Umbilical cord (tissue), 2 donors: Measurements from ENCODE around the gene ARNT2. TPM values are rescaled to one million over a fixed set of nuclear protein-coding genes. Genes with fewer than 3 reads are reported as not detected.
A peak's percentile ranks its signal among the peaks of the same experiment; 100 is the strongest.
"Not testable (repeated sequence)": the region's sequence is repeated elsewhere in the genome, so short reads cannot be mapped to it uniquely, and the experiment has no call there.

Experiments
- DNase-seq: peaks from one replicate; pipeline ENCODE4 v3.0.0-alpha.2; 2015; ENCODE audit warnings: low spot score
- total RNA-seq: library from RNA; depleted of rRNA; stranded (reverse); fragments of >200 nt; gene quantifications from one replicate; pipeline ENCODE4 v1.2.3, GENCODE V29; 2014; ENCODE audit warnings: low replicate concordance; ENCODE audit not compliant: insufficient read depth

ARNT2 gene
- 5.3 TPM for total RNA-seq

GRCh38 chr15:80404057-80404760 is at the start of gene ARNT2:
Gene ARNT2, plus strand, starts transcription at chr15:80404382. Its CDS starts 134 bp downstream, at chr15:80404516.
- peak; percentile 20 for DNase-seq

DNA sequence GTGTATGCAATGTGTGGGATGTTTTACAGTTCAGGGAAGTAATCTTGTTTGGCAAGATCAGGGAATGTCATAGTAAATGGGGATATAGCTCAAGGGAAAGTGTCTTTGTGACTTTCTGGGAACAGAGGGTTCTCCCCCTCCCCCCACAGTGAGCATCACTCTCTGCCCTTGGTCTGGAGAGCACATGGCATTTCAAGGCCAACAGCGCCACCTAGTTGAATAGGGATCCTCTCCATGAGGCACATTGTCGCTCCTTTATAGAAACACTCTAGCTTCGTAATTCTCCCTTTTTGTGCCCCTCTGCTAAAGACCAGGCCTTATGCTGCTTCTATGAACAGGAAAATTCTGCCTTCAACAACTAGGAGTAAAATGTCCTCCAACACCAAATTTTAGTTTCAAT is 37.1 kb upstream of the ARNT2 start:
- no peak for DNase-seq

DNA sequence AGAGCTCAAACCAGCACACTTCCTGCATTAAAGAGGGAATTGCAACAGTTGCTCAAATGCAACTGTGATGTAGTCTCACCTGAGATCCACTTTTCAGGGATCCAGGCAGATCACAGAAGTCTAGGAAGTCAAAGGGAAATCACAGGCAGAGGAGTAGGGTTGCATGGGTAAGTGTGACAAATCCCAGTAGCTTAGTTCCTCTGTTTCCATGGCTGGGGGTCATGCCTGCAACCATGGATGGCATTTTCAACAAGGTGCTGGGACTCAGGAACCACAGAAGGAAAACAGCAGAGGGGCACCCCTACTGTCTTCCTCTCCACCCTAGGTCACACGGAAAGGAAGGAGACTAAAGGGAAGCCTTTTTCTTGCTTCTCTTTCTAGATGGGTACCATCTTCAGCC is 36.5 kb upstream of the ARNT2 start:
- DNase-seq = no peak

DNA sequence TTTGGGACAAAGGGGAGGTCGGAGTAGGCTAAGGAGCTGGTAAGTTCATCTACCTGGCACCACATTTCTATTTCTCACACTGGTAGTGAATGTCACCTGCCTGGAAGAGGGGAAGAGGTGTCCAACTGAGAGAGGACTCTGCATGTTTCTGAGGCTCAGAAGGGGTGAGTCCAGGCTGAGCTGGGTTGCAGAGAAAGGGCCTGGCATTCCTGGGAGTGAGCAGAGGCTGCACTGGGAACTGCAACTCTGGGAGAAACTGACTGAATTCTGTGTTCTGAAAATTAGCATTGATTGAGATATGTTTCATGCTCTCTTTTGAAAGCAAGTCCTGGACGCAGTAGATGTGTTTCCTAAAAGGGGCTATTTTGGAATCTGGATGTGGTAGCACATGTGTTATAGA is 32.3 kb upstream of the ARNT2 start:
- DNase-seq = no peak

DNA sequence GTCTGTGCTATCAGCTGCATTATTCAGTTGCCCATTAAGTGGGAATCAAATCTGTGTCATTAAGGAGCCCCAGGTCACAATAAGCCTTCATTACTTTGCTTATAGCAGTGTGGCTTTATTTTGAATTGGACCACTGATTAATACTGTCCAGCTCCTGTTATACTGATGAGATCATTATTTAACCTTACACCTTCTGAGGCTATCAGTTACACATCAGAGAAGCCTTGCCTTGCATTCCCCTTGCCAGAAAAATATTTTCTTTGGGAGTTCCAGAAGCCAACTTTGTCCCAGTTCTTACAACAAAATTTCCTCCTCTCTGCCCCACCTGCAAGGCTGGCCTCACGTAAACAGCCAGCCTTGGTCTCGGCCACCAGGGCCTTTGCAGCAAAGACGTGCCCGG is 29.7 kb upstream of the ARNT2 start:
- DNase-seq = no peak

DNA sequence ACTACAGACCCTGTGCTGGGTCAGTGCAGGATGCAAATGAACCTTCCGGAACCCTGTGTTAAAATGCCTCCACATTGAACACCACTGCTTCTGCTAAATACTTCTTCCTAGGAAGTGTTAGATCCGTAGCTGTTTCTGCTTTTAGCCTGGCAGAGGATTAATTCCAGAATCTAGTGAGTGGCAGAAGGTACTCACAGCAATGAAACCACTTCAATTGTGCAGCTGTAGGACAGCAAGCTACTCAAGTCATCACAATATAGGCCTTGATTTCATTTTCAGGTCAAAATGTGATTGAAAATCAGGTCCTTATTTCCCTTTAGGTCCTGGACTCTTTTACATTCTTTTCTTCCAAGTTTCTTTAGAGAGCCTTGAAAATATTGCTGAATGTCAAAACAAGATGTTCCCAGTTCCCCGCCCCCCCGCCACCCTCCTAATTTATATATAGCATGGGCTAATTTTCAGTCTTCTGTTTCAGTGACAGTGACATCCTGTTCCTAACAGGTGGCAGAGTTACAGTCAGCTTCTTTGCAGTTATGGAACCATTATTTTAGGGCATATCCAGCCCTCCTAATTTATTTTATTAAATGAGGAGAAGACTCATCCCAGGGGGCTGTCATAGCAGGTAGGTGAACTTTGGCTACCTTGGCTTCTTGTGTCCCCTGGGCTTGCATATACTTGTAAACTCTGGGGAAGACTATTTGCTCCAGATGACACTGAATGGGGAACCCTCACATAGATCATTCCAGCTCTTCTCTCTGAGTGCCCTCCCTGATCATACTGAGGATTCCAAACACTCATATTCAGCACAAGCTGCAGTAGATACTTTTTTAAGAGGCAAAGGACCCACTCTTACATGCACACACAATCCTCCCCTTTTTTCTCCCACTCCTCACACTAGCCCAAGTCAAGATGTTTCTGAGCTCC is 28.0 kb upstream of the ARNT2 start:
- no peak for DNase-seq

DNA sequence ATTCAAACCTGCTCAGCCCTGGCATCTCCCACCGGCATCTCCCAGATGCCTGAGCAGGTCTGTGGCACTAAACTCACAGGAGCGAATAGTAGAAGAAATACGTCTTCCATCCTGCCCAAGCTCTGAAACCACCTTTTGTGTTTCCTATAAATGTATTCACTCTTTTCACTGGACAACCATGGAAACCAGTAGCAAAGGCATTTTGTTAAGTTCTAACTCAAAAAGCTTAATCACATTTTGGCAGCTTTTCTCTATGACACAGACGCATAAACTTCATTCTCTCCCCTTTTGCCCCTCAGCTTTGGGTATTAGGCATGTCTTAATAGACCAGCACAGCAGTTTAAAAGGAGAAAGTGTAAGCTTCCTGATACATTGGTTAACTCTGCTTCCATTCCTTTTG is 24.5 kb upstream of the ARNT2 start:
- DNase-seq = no peak

DNA sequence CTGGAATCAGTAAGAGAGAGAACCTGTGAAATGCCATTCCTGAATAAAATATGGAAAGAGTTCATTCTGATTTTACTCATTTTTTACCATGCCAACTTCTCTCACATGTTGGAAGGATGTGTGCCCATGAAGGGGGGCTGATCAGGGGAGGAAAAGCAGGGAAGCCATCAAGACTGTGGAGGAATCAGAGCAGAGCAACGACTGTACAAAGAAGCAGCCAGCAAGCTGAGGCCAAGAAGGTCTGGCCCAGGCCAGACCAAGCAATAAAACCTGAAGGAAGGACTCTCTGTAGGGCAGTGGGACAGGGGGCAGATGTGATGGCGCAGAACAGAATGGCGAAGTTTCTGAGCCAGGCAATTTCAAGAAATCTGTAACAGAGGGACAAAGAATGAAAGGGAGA is 24.0 kb upstream of the ARNT2 start:
- DNase-seq = no peak

GRCh38 chr15:80382285-80382684 is 21.9 kb upstream of the ARNT2 start:
- DNase-seq = no peak

GRCh38 chr15:80384432-80384831 is 19.8 kb upstream of the ARNT2 start:
- DNase-seq = peak; percentile 7

GRCh38 chr15:80386151-80386550 is 18.0 kb upstream of the ARNT2 start:
- no peak for DNase-seq

DNA sequence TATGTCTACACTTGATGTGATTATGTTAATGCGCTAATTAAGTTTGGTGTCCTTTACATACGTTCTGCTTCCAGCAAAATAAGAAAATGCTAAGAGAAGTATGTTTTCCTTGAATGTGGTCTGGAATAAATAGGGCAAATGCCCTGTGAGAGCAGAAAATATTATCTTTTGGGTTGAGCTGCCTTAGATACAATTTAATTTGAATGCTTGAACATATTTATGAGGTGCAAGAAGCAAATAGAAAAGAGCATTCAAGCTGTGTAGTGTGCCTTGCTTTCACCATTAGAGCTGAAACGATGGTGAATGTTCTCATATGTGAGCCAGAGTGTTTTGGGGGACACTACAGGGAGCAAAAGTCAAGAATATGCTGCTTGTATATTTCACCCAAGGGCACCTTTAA is 15.9 kb upstream of the ARNT2 start:
- DNase-seq = no peak

DNA sequence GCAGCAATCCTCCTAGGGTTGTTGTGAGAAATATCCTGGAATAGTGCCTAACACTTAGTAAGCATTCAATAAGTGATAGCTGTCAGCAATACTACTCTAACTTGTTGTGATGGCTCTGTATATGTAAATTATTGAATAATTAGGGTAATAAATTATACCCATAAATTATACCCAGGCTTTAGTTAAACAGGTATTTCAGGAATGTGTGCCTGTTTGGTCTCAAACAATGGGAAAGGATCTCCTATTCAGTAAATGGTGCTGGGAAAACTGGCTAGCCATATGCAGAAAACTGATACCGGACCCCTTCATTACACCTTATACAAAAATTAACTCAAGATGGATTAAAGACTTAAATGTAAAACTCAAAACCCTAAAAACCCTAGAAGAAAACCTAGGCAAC is 14.8 kb upstream of the ARNT2 start:
- no peak for DNase-seq

GRCh38 chr15:80390942-80391341 is 13.2 kb upstream of the ARNT2 start:
- not testable (repeated sequence) for DNase-seq

GRCh38 chr15:80395616-80396015 is 8.6 kb upstream of the ARNT2 start:
- DNase-seq = no peak

DNA sequence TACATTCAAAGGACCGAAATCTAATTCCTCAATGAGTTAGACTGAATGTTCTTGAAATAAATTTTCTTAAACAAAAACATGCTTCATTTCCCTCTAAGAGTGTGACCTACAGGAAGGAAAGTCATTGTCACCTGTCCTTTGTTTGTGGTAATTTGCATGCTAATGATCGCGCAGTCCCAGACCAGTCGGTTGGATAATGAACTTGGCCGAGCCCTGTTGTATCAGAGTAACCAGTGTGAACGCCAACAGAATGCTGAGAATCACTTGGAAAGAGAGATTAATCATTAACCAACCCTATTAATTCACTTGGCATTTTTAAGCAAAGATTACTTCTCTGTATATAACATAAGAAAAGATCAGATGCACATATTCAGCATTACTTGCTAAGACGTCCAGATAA is 8.1 kb upstream of the ARNT2 start:
- no peak for DNase-seq

DNA sequence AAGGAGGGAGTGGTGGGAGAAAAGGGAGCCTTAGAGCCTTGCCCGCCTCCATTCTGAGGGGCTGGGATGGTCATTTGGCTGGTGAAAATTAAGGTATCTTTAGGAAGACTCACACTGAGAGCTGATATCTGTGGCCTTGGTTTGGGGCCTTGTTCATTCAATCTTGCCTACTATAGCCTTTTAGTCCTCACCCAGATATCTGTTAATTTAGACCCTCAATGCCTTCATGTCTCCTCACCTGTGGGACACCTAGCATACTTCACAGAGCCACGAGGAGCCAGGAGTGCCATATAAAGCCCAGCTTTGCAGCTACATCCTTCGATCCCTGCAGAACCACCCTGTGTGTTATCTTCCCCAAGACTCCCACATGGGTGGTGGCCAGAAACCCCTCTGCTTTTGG is 4.7 kb upstream of the ARNT2 start:
- no peak for DNase-seq

- DNase-seq = no peak
These were observed 2.7 kb upstream of the ARNT2 start for GRCh38 chr15:80401456-80401855.

DNA sequence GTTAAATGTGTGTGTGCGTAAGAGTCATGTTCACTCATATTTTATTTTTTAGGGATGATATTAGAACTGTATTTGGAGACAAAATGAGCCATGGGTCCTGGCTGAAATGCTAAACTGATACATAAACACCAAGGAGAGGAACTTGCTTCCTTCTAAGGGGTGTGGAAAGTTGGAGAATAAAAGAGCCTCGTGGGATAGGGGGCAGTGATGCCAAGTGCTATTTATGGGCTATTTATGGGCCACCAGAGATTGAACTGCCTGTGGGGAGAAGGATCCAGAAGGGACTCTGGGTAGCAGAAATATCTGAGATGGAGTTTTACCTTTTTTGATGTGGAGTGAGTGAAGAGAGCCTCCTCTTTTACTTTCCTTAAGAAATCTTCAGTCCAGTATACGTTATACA is 1.8 kb upstream of the ARNT2 start:
- no peak for DNase-seq

- DNase-seq = no peak
These were observed 498 bp upstream of the ARNT2 start for GRCh38 chr15:80403712-80404056.

DNA sequence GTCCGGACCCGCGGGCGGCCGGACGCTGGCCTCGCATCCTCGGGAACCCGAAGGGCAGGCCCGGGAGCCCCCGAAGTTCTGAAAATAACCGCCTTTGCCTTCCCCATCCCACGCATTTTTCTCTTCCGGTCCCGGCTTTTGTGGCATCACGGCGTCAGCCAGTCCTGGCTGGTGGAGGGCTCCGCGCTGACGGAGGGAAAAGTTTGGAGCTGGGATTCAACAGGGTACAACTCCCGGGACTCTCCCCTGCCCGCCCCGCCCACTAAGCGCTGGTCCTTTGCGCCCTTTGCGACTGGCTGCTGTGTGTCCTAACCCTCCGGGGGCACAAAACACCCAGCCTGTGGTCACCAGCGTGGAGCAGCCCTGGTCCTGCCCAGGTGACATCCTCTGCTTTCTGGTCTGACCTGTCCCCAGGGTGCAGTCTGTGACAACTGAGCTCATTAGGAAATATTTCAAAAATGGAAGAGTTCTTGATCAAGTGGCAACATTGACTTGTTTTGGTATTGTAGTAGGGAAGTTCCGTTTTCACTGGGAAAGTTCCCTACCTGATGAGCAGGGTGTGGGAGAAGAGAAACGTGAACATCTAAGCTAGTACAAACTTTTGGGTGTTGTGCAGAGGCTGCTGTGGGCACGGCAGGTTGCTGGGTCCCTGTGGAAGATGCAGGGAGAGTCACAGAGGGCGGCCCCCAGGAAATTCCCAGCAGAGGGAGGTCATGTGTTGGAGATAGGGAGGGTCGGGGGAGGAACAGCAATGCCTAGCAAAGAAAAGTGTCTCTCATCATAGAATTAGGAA is 775 bp downstream of the ARNT2 start:
- DNase-seq = peak; percentile 23

DNA sequence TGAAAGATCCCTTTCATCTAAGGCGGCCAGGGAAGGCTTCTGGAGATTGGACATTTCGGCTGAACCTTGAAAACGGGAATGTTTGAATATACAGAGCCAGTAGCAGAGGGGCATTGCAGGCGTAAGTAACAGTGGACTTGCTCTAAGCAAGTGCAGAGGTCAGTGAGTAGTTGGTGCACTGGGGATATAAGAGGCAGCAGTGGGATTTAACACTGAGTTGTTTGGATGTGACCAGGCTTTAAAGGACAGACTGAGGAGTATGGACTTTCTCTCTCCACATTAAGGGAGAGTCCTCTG is 1.3 kb downstream of the ARNT2 start:
- no peak for DNase-seq

DNA sequence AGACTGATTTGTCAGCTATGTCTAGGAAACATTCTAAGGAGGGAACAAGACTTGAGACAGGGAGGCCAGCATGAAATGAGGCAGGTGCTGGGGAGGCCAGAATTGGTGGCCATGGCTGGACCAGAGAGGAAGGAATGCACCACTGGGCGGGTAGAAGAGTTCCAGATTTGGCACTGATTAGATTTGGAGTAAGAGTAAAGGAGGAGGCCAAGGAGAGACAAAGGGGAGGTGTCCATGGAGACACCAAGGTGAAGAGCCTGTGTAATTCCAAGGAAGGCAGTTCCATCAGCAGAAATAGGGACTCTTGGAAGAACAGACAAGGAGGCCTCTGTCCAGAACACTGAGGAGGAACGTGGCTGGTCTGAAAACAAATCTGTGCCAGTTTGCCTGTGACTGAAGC is 1.8 kb downstream of the ARNT2 start:
- no peak for DNase-seq
